Parathyroid adenoma (tissue), 2 donors: ENCODE results near the gene VCAN.

Source experiments
- H2AFZ ChIP-seq: fragments of 300-600 bp; sonication (generic); one replicate; pipeline ENCODE4 v1.7.0; 2017; ENCODE audit warnings: antibody characterized with exemption, mild to moderate bottlenecking
- H3K27ac ChIP-seq: fragments of 300-600 bp; sonication (generic); one replicate; pipeline ENCODE4 v1.7.0; 2017
- H3K27me3 ChIP-seq: fragments of 300-600 bp; sonication (generic); one replicate; pipeline ENCODE4 v1.7.0; 2017; ENCODE audit warnings: low read length; ENCODE audit not compliant: control insufficient read depth, insufficient read depth
- H3K36me3 ChIP-seq: fragments of 300-600 bp; sonication (generic); one replicate; pipeline ENCODE4 v1.7.0; 2017; ENCODE audit warnings: low read length; ENCODE audit not compliant: control insufficient read depth, insufficient read depth
- H3K4me1 ChIP-seq: fragments of 300-600 bp; sonication (generic); one replicate; pipeline ENCODE4 v1.7.0; 2017; ENCODE audit warnings: control low read depth
- H3K4me2 ChIP-seq: fragments of 300-600 bp; sonication (generic); one replicate; pipeline ENCODE4 v1.7.0; 2017; ENCODE audit warnings: low read length
- H3K4me3 ChIP-seq: fragments of 300-600 bp; sonication (generic); one replicate; pipeline ENCODE4 v1.7.0; 2017; ENCODE audit warnings: low read depth, low read length
- H3K79me2 ChIP-seq: fragments of 300-600 bp; sonication (generic); one replicate; pipeline ENCODE4 v1.7.0; 2017; ENCODE audit warnings: control low read depth
- H3K9ac ChIP-seq: fragments of 300-600 bp; sonication (generic); one replicate; pipeline ENCODE4 v1.7.0; 2017; ENCODE audit warnings: mild to moderate bottlenecking
- H3K9me3 ChIP-seq: fragments of 300-600 bp; sonication (generic); one replicate; pipeline ENCODE4 v1.7.0; 2017; ENCODE audit warnings: low read length; ENCODE audit not compliant: control insufficient read depth
- CTCF ChIP-seq: fragments of 300-600 bp; sonication (generic); IDR thresholded peaks from one replicate; pipeline ENCODE4 v1.7.0; 2017; ENCODE audit warnings: antibody characterized with exemption, mild to moderate bottlenecking
- donor health status: primary hyperparathyroidism.

VCAN gene

GRCh38 chr5:83503662-83504061, 32.1 kb downstream of the VCAN start:
- TF ChIP-seq CTCF, result no peak
- Histone ChIP-seq H3K27ac (no peak overlapping the region), H3K4me1 (no peaks in the 10 kb centered on the region), H3K27me3 (no peaks in the 10 kb centered on the region), H3K79me2 (no peaks in the 10 kb centered on the region), H2AFZ (no peak overlapping the region), H3K4me2 (no peak overlapping the region), H3K4me3 (no peak overlapping the region), H3K9me3 (no peaks in the 10 kb centered on the region), H3K36me3 (peaks cover 5% of the 10 kb centered on the region), H3K9ac (no peak overlapping the region)

- no peaks in the 10 kb centered on the region for H3K9me3 ChIP-seq
- H3K9ac ChIP-seq, result no peak overlapping the region
- no peak overlapping the region for H3K27ac ChIP-seq
- no peaks in the 10 kb centered on the region for H3K36me3 ChIP-seq
- no peak for TF ChIP-seq CTCF
- H3K4me2 ChIP-seq, result no peak overlapping the region
- H2AFZ ChIP-seq, result no peak overlapping the region
- no peaks in the 10 kb centered on the region for H3K79me2 ChIP-seq
- no peak overlapping the region for H3K4me3 ChIP-seq
- H3K4me1 ChIP-seq, result no peaks in the 10 kb centered on the region
- no peaks in the 10 kb centered on the region for H3K27me3 ChIP-seq
These were observed 35.9 kb downstream of the VCAN start for GRCh38 chr5:83507431-83507830.

- Histone ChIP-seq H3K27ac (no peak overlapping the region), H3K4me1 (no peaks in the 10 kb centered on the region), H2AFZ (no peak overlapping the region), H3K27me3 (no peaks in the 10 kb centered on the region), H3K36me3 (no peaks in the 10 kb centered on the region), H3K4me2 (no peak overlapping the region), H3K4me3 (no peak overlapping the region), H3K9me3 (no peaks in the 10 kb centered on the region), H3K79me2 (no peaks in the 10 kb centered on the region), H3K9ac (no peak overlapping the region)
- TF ChIP-seq CTCF, result no peak
These were observed 38.0 kb downstream of the VCAN start for GRCh38 chr5:83509540-83509939.

- no peak overlapping the region for H3K4me2 ChIP-seq
- H3K4me3 ChIP-seq, result no peak overlapping the region
- no peaks in the 10 kb centered on the region for H3K36me3 ChIP-seq
- H3K79me2 ChIP-seq, result no peaks in the 10 kb centered on the region
- H2AFZ ChIP-seq, result no peak overlapping the region
- no peaks in the 10 kb centered on the region for H3K9me3 ChIP-seq
- no peaks in the 10 kb centered on the region for H3K4me1 ChIP-seq
- H3K27ac ChIP-seq, result no peak overlapping the region
- no peaks in the 10 kb centered on the region for H3K27me3 ChIP-seq
- no peak for TF ChIP-seq CTCF
- no peak overlapping the region for H3K9ac ChIP-seq
These were observed 38.7 kb downstream of the VCAN start for GRCh38 chr5:83510260-83510659.

- no peak overlapping the region for H3K4me2 ChIP-seq
- H3K36me3 ChIP-seq, result no peaks in the 10 kb centered on the region
- no peaks in the 10 kb centered on the region for H3K9me3 ChIP-seq
- H2AFZ ChIP-seq, result no peak overlapping the region
- no peak for TF ChIP-seq CTCF
- no peaks in the 10 kb centered on the region for H3K4me1 ChIP-seq
- H3K27ac ChIP-seq, result no peak overlapping the region
- H3K79me2 ChIP-seq, result no peaks in the 10 kb centered on the region
- no peak overlapping the region for H3K9ac ChIP-seq
- no peak overlapping the region for H3K4me3 ChIP-seq
- no peaks in the 10 kb centered on the region for H3K27me3 ChIP-seq
These were observed 40.7 kb downstream of the VCAN start for GRCh38 chr5:83512061-83512745.
